ENCODE measurements around the gene SMIM36.
"Not testable (repeated sequence)": the region's sequence is repeated elsewhere in the genome, so short reads cannot be mapped to it uniquely, and the experiment has no call there.

The SMIM36 gene

GRCh38 chr17:55454906-55455474 is 56.3 kb downstream of the SMIM36 start:
- DNase-seq (ENCODE audit: low read depth in 2 of 2) = no peak

- no peak for DNase-seq (ENCODE audit: low read depth in 2 of 2)
Observed at GRCh38 chr17:55453839-55454557, 57.3 kb downstream of the SMIM36 start.

- DNase-seq (ENCODE audit: low read depth in 2 of 2) = no peak
Observed at GRCh38 chr17:55452139-55452790, 59.0 kb downstream of the SMIM36 start.

GRCh38 chr17:55451758-55452138 is 59.5 kb downstream of the SMIM36 start:
- DNase-seq (ENCODE audit: low read depth in 2 of 2) = no peak

- no peak for DNase-seq (ENCODE audit: low read depth in 2 of 2)
Observed at GRCh38 chr17:55451203-55451641, 60.0 kb downstream of the SMIM36 start.

- DNase-seq (ENCODE audit: low read depth in 2 of 2) = no peak
Observed at GRCh38 chr17:55450232-55450825, 60.9 kb downstream of the SMIM36 start.

- no peak for DNase-seq (ENCODE audit: low read depth in 2 of 2)
Observed at GRCh38 chr17:55448681-55449080, 62.6 kb downstream of the SMIM36 start.

- no peak for DNase-seq (ENCODE audit: low read depth in 2 of 2)
Observed at GRCh38 chr17:55446581-55447205, 64.6 kb downstream of the SMIM36 start.

- DNase-seq (ENCODE audit: low read depth in 2 of 2) = not testable (repeated sequence)
Observed at GRCh38 chr17:55446004-55446403, 65.2 kb downstream of the SMIM36 start.

GRCh38 chr17:55444471-55445441 is 66.5 kb downstream of the SMIM36 start:
- DNase-seq (ENCODE audit: low read depth in 2 of 2) = no peak

GRCh38 chr17:55443904-55444303 is 67.3 kb downstream of the SMIM36 start:
- DNase-seq (ENCODE audit: low read depth in 2 of 2) = no peak

- no peak for DNase-seq (ENCODE audit: low read depth in 2 of 2)
Observed at GRCh38 chr17:55442953-55443683, 68.1 kb downstream of the SMIM36 start.

GRCh38 chr17:55442462-55442861 is 68.8 kb downstream of the SMIM36 start:
- no peak for DNase-seq (ENCODE audit: low read depth in 2 of 2)

GRCh38 chr17:55441544-55441943 is 69.7 kb downstream of the SMIM36 start:
- no peak for DNase-seq (ENCODE audit: low read depth in 2 of 2)

GRCh38 chr17:55440391-55440790 is 70.9 kb downstream of the SMIM36 start:
- no peak for DNase-seq (ENCODE audit: low read depth in 2 of 2)

- DNase-seq (ENCODE audit: low read depth in 2 of 2) = no peak
Observed at GRCh38 chr17:55437159-55437605, 74.1 kb downstream of the SMIM36 start.

GRCh38 chr17:55436224-55437158 is 74.8 kb downstream of the SMIM36 start:
- no peak for DNase-seq (ENCODE audit: low read depth in 2 of 2)

- DNase-seq (ENCODE audit: low read depth in 2 of 2) = no peak
Observed at GRCh38 chr17:55435408-55435807, 75.8 kb downstream of the SMIM36 start.

GRCh38 chr17:55434721-55435120 is 76.5 kb downstream of the SMIM36 start:
- no peak for DNase-seq (ENCODE audit: low read depth in 2 of 2)
